Measurements from ENCODE around the gene EIF4E2. TPM values are rescaled to one million over a fixed set of nuclear protein-coding genes. Genes with fewer than 3 reads are reported as not detected.

The EIF4E2 gene, protein sequence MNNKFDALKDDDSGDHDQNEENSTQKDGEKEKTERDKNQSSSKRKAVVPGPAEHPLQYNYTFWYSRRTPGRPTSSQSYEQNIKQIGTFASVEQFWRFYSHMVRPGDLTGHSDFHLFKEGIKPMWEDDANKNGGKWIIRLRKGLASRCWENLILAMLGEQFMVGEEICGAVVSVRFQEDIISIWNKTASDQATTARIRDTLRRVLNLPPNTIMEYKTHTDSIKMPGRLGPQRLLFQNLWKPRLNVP
- total RNA-seq (10 to 100 TPM; 56.3 to 67.5 TPM), polyA plus RNA-seq (ENCODE audit: insufficient read depth, low read depth, low replicate concordance) (93.5 TPM)
- long read RNA-seq, donor 1, transcript EIF4E2-201 (7 exons, 1,604 nt) = major isoform, 28 of 93 reads
- long read RNA-seq, donor 1, partial matches to known transcripts = 54 of 93 reads
- long read RNA-seq, donor 1, other reads (novel, unspliced or antisense) = 0 of 93 reads
- long read RNA-seq, donor 2, transcript EIF4E2-201 (7 exons, 1,604 nt) = major isoform, 20 of 67 reads
- long read RNA-seq, donor 2, partial matches to known transcripts = 36 of 67 reads
- long read RNA-seq, donor 2, other reads (novel, unspliced or antisense) = 0 of 67 reads

DNA sequence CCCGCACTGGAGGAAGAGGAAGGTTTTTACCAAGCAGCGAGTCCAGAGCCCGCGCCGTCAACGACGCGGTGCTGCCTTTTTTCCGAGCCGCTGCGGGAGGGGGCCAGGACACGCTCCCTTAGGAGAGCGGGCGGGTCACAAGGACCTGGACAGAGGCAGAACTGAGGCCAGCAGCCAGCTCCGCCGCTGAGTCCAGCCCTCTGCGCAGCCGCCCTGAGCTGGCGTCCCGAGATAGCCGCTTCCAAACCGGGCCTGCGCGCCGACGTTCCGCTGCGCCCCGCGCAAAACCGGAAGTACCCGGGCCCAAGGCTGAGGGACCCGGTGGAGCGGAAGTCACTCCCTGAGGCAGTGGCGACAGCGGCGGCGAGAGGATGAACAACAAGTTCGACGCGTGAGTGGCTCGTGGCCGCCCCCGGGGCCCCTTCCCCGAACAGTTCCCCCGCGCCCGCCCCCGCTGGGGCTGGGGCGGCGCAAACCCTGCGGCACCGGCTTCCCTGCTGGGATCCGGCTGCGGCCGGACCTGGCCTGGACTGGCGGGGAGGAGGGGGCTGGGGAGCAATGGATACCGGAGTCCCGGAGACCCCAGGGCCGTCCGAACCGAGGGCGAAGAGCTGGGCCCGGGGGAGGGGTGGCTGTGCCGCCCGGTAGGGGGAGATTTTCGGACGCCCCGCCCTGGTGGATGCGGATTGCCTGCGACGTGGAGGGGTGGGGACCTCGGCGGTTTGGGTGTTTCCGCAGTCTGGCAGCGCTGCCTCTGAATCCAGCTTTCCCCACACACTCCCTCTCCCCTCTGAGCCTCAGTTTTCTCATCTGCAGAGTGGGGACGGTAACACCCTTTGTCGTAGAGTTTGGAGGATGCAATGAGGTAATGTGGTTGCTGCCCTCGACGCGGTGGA, at the start of gene EIF4E2, which contains the start of gene TIGD1:
Gene EIF4E2, plus strand, starts transcription at position 336 of the 896 bp plus-strand sequence. Its CDS starts 36 bp downstream, at position 372.
Gene TIGD1, minus strand, starts transcription at position 204 of the 896 bp plus-strand sequence. CDS start 675 bp downstream, outside the sequence.
- no peaks in the 10 kb centered on the region for H3K27me3 ChIP-seq
- intact Hi-C loops (cut with DNase I; ENCODE audit: low total_unique reads) = no loop called here
- H3K4me3 ChIP-seq = peak within 1 kb of the TSS; percentile 84 to 94
- H3K27ac ChIP-seq = peak within 1 kb of the TSS; percentile 92 to 98
- peaks cover 9% of the 10 kb centered on the region for H3K4me1 ChIP-seq
- TF ChIP-seq POLR2A (IDR thresholded peaks at IDR 0.05) = peak; percentile 52
- TF ChIP-seq, protein P1, sequence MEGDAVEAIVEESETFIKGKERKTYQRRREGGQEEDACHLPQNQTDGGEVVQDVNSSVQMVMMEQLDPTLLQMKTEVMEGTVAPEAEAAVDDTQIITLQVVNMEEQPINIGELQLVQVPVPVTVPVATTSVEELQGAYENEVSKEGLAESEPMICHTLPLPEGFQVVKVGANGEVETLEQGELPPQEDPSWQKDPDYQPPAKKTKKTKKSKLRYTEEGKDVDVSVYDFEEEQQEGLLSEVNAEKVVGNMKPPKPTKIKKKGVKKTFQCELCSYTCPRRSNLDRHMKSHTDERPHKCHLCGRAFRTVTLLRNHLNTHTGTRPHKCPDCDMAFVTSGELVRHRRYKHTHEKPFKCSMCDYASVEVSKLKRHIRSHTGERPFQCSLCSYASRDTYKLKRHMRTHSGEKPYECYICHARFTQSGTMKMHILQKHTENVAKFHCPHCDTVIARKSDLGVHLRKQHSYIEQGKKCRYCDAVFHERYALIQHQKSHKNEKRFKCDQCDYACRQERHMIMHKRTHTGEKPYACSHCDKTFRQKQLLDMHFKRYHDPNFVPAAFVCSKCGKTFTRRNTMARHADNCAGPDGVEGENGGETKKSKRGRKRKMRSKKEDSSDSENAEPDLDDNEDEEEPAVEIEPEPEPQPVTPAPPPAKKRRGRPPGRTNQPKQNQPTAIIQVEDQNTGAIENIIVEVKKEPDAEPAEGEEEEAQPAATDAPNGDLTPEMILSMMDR (IDR thresholded peaks at IDR 0.05) = peak in 1 of 3 experiments; percentile 30
- WGBS, 2 donors = 0% methylated on average over 18 to 81 of the region's 81 CpGs
- DNase-seq = peak; percentile 94
- no peaks in the 10 kb centered on the region for H3K9me3 ChIP-seq
- no peaks in the 10 kb centered on the region for H3K36me3 ChIP-seq (ENCODE audit: low read depth, missing control alignments)

DNA sequence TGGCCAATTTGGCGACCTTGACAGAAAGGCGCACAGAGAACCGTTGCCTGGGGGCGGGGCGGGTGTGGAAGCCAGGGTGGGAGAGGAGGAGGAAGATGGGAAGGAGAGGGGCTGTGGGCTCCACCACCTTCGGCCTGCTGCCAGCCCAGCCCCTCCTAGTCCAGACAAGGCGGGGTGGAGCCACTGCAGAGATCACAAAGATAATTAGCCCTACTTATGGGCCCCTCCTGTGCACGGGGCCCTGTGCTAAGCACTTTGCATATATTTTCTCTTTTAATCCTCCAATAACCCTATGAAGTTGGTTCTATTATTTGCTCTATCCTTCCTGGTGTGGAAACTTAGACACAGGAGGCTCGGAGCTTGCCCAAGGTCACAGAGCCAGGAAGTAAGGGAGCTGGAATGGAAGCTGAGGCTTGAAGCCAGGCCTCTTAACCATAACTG, 49.1 kb upstream of the EIF4E2 start:
- Histone ChIP-seq H3K4me3 (no peak overlapping the region), H3K27ac (peak overlapping the region in 1 of 2 donors; percentile 36), H3K4me1 (peaks cover 22% of the 10 kb centered on the region), H3K27me3 (no peaks in the 10 kb centered on the region), H3K36me3 (ENCODE audit: low read depth, missing control alignments) (no peaks in the 10 kb centered on the region), H3K9me3 (no peaks in the 10 kb centered on the region)
- no peak for TF ChIP-seq POLR2A (IDR thresholded peaks at IDR 0.05)
- TF ChIP-seq, protein P1 (IDR thresholded peaks at IDR 0.05) = no peak
- DNase-seq = peak; percentile 43
- intact Hi-C loops (cut with DNase I; ENCODE audit: low total_unique reads) = no loop called here
- WGBS, 2 donors = 50 to 61% methylated on average over 9 of the region's 9 CpGs

DNA sequence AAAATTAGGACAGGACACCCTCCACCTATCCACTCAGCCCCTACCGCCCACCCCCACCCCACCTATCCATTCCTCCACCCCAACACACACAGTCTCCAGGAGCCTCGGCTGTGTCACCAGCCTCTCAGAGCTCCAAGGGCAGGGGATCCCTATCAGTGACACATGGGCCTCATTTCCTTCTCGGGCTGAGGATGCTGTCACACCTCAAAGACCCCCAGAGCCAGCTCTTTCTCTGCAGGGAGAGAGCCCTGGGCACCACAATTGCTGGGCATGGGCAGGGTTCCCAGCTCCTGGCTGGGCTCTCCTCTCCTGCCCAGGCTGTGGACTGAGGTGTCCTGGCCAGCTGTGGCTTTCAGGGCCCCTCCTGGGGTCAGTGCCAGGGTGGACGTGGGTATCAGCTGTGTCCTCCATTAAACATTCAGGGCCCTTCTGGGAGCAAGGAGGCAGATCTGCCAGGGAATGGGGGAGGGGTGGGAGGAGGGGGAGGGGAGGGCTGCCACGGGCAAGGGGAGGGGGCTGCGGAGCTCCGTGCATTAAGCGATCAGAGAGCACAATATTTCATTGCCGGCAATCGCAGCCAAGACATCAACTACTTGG, 48.6 kb upstream of the EIF4E2 start:
- no peaks in the 10 kb centered on the region for H3K27me3 ChIP-seq
- no peak overlapping the region for H3K4me3 ChIP-seq
- H3K27ac ChIP-seq = peak overlapping the region in 1 of 2 donors; percentile 36
- no peak for DNase-seq
- intact Hi-C loops (cut with DNase I; ENCODE audit: low total_unique reads) = no loop called here
- TF ChIP-seq, protein P1 (IDR thresholded peaks at IDR 0.05) = no peak
- no peak for TF ChIP-seq POLR2A (IDR thresholded peaks at IDR 0.05)
- H3K36me3 ChIP-seq (ENCODE audit: low read depth, missing control alignments) = no peaks in the 10 kb centered on the region
- 19 to 20% methylated on average over 6 to 10 of the region's 10 CpGs for WGBS, 2 donors
- H3K4me1 ChIP-seq = peaks cover 22% of the 10 kb centered on the region
- no peaks in the 10 kb centered on the region for H3K9me3 ChIP-seq

DNA sequence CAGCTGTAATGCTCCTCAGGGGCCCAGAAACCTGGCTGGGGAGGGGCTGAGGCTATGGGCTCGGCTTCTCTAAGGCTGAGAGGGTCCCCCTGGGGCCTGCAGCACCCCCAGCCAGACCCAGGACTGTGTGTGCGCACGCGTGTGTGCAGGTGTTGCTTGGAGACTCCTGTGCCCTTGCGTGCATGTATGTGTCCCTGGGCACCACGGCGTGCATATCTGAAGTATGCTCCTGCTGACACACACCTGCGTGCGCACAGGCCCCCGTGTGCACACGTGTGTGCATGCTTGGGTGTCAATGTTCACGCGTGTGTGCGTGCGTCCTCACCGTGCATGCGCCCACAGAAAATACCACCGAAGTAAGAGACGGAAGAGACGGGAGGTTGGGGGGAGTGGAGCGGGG, 48.0 kb upstream of the EIF4E2 start:
- H3K9me3 ChIP-seq = no peaks in the 10 kb centered on the region
- no peak overlapping the region for H3K27ac ChIP-seq
- WGBS, 2 donors = 2 to 13% methylated on average over 10 to 20 of the region's 21 CpGs
- H3K4me3 ChIP-seq = peak overlapping the region; percentile 56 to 66
- peaks cover 22% of the 10 kb centered on the region for H3K4me1 ChIP-seq
- no peak for TF ChIP-seq POLR2A (IDR thresholded peaks at IDR 0.05)
- TF ChIP-seq, protein P1 (IDR thresholded peaks at IDR 0.05) = no peak
- DNase-seq = no peak
- intact Hi-C loops (cut with DNase I; ENCODE audit: low total_unique reads) = no loop called here
- no peaks in the 10 kb centered on the region for H3K36me3 ChIP-seq (ENCODE audit: low read depth, missing control alignments)
- H3K27me3 ChIP-seq = no peaks in the 10 kb centered on the region
